NOMO-1 treated with dmso at 0.1 percent for 144 hours (cell line): ENCODE measurements around the gene SNX7.
A peak's percentile ranks its signal among the peaks of the same experiment; 100 is the strongest.

Source experiments
- DNase-seq: peaks from one replicate; lab custom pipeline; 2025; ENCODE audit not compliant: unreplicated experiment; lab: John Stamatoyannopoulos, UW

SNX7 gene

GRCh38 chr1:98766255-98766654 lies 104.7 kb downstream of the SNX7 start:
- DNase-seq = peak; percentile 85

- DNase-seq = no peak
Observed at GRCh38 chr1:98769162-98769561, 107.6 kb downstream of the SNX7 start.

- no peak for DNase-seq
Observed at GRCh38 chr1:98781906-98782305, 120.4 kb downstream of the SNX7 start.

GRCh38 chr1:98783821-98784220 lies 122.3 kb downstream of the SNX7 start:
- no peak for DNase-seq

DNA sequence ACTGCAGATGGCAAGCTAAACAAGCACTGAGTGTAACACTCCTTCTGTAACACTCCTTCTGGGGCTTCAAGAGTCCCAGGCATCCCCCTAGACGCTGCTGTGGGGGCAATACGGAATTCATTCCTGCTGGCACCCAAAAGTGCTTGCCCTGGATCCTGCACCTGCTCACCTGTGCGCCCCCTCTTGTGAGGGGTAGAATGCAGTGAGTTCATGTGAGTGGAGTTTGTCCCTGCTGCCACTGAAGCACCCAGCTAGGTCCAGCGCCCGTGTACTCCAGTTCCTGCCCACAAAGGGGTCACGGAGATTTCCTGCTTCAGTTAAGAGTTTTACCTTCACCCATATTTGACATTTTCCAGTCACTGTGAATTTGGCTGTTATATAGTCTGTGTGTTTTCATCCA lies 130.0 kb downstream of the SNX7 start:
- DNase-seq = no peak

- DNase-seq = no peak
Observed at GRCh38 chr1:98792123-98792522, 130.6 kb downstream of the SNX7 start.

DNA sequence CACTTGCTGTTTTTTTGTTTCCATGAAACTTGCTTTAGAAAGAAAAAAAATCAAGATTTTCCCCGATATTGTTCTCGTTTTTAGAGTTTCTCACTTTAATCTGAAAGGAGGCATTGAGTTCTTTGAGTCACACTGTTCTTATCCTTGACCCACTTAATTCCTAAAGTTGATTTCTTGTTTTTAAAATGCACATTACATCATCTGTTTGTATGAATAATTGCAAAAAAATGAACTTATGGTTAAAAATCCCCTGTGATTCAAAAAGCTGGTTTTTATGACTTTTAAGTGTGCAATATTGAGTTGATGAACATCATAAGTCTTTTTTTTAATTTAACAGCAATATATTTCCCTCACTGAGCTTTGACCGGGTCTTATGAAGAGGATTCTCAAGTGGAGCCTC lies 131.6 kb downstream of the SNX7 start:
- DNase-seq = no peak

DNA sequence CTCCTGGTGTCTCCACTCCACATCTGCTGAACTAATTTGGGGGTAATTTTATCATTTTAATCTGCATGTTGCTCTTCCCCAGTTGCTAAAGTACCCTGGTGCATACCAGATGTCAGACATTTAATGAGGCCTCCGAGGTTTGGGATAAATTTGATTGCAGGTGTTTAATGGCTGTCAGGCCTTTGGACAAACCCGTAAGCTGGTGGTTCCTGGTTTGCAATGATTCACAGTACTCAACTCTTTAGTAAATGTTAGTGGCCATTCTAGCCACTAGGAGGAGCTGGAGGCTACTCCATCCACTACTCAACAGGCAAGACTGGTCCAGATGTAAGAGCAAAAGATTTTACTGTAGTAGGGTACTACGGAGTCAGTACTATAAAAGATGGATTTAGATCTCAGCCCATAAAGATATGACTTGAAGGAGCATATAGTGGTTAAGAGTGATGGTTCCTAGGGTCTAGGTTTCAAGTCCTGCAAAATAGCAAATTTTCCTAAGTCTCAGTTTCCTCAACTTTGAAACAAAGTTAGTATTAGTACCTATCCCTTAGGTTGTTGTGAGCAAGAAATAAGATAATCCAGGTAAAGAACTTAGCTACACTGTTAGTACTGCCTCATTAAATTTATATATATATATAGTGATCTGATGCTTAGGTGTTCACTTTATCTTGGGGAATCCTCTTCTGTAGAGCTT lies 132.8 kb downstream of the SNX7 start:
- DNase-seq = no peak

GRCh38 chr1:98796049-98796448 lies 134.5 kb downstream of the SNX7 start:
- DNase-seq = no peak

DNA sequence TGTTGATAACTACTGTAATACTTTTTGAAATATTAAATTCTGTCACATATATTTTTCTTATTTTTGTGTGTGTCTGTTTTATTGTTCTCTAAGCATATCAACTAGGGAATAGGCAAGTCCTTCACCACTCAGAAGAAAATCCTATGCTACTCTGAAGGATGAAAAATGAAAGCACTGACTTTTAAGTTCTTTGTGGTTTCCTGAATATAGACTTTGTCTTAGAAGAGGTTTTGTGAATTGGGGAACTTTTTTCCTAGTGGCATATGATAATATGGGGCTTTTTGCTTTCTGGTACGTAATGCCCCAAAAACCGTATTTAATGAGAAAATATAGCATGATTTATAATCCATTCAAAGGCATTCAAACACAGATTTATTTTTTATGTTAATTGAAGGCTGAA lies 136.0 kb downstream of the SNX7 start:
- no peak for DNase-seq
